Right lobe of liver (tissue), 4 donors: Measurements from ENCODE around the gene ERC2.

Experiments used
- POLR2A ChIP-seq: fragments of 450-650 bp; IDR thresholded peaks from one replicate; pipeline ENCODE4 v1.6.1; 2017; ENCODE audit warnings: antibody characterized with exemption, mild to moderate bottlenecking
- TF ChIP-seq, protein P1 (sequence below), 4 donors: fragments of 200-600 bp in 3 of 4; fragments of 450-650 bp in 1 of 4; IDR thresholded peaks; one replicate each; pipeline versions ENCODE4 v1.5.1 to v1.8.0; 2016 to 2022; ENCODE audit warnings: antibody characterized with exemption in 4 of 4, mild to moderate bottlenecking in 2 of 4
- donor health status: DM: no; HTN: no; CAD: no.
- donor health status: DM: no; HTN: no; CAD: no.
- donor health status: DM: no; HTN: yes; CAD: no.

DNA sequence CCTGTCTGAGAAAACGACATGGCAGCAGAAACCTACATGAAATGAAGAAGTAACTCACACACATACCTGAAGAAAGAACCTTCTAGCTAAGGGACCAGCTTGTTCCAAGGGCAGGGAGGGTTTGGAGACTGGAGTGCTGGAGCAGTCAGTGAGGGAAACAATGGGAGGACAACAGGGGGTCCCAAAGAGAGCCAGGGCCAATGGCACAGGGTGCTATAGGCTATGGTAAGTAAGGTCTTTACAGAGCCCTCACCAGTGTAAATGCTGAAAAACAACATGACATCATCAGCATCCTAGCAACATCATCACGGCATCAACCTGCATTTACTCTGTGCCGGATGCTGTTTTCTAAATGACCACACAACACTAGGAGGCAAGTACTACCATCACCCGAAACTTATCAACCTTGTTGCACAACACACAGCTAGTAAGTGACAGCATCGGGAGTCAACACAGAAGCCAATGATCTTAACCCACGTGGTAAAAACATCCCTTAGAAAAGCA lies 531.7 kb downstream of the ERC2 start:
- TF ChIP-seq, protein P1, sequence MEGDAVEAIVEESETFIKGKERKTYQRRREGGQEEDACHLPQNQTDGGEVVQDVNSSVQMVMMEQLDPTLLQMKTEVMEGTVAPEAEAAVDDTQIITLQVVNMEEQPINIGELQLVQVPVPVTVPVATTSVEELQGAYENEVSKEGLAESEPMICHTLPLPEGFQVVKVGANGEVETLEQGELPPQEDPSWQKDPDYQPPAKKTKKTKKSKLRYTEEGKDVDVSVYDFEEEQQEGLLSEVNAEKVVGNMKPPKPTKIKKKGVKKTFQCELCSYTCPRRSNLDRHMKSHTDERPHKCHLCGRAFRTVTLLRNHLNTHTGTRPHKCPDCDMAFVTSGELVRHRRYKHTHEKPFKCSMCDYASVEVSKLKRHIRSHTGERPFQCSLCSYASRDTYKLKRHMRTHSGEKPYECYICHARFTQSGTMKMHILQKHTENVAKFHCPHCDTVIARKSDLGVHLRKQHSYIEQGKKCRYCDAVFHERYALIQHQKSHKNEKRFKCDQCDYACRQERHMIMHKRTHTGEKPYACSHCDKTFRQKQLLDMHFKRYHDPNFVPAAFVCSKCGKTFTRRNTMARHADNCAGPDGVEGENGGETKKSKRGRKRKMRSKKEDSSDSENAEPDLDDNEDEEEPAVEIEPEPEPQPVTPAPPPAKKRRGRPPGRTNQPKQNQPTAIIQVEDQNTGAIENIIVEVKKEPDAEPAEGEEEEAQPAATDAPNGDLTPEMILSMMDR (IDR thresholded peaks at IDR 0.05) = no peak
- no peak for TF ChIP-seq POLR2A
